Progenitor cell of endocrine pancreas (in vitro differentiated cells): ENCODE results near the gene JMJD1C. TPM values are rescaled to one million over a fixed set of nuclear protein-coding genes. Genes with fewer than 3 reads are reported as not detected.
"Not testable (repeated sequence)": the region's sequence is repeated elsewhere in the genome, so short reads cannot be mapped to it uniquely, and the experiment has no call there.

Experiments
- DNase-seq: peaks from one replicate; pipeline ENCODE4 v3.0.0; 2021; ENCODE audit warnings: low spot score; ENCODE audit not compliant: unreplicated experiment
- H3K27ac Mint-ChIP-seq: 2 replicates; pipeline ENCODE4 v1.8.0; 2021; ENCODE audit warnings: mild to moderate bottlenecking, moderate library complexity, mixed read lengths
- H3K27me3 Mint-ChIP-seq: 2 replicates; pipeline ENCODE4 v1.8.0; 2021; ENCODE audit warnings: mixed read lengths
- H3K36me3 Mint-ChIP-seq: 2 replicates; pipeline ENCODE4 v1.8.0; 2022; ENCODE audit warnings: mixed read lengths; ENCODE audit not compliant: insufficient read depth
- H3K4me1 Mint-ChIP-seq: 2 replicates; pipeline ENCODE4 v1.8.0; 2021; ENCODE audit warnings: low read depth, mixed read lengths
- H3K4me3 Mint-ChIP-seq: 2 replicates; pipeline ENCODE4 v1.8.0; 2021; ENCODE audit warnings: low read depth, mild to moderate bottlenecking, moderate library complexity, mixed read lengths
- H3K9me3 Mint-ChIP-seq: 2 replicates; pipeline ENCODE4 v1.8.0; 2021; ENCODE audit warnings: low read depth, mixed read lengths
- total RNA-seq: library from RNA; stranded (reverse); gene quantifications from 2 replicates; pipeline ENCODE4 v1.2.1, GENCODE V29; 2021
- TF ChIP-seq, protein P1 (sequence below): fragments of 200-600 bp; sonication (generic); IDR thresholded peaks from one replicate; pipeline ENCODE4 v1.5.0; 2021; ENCODE audit warnings: antibody characterized with exemption, mild to moderate bottlenecking; ENCODE audit not compliant: unreplicated experiment

The JMJD1C gene
- total RNA-seq, 1 donor from 2014 or later, result 117 TPM

GRCh38 chr10:63297941-63298340, 167.8 kb downstream of the JMJD1C start:
- Mint-ChIP-seq H3K4me1 (peaks cover 7% of the 10 kb centered on the region), H3K36me3 (no peaks in the 10 kb centered on the region)

GRCh38 chr10:63294781-63295180, 171.0 kb downstream of the JMJD1C start:
- Mint-ChIP-seq H3K9me3 (no peaks in the 10 kb centered on the region), H3K27me3 (no peaks in the 10 kb centered on the region)

More at GRCh38 chr10:63297941-63298340, 167.8 kb downstream of the JMJD1C start:
- no peaks in the 10 kb centered on the region for H3K27me3 Mint-ChIP-seq
- TF ChIP-seq, protein P1, sequence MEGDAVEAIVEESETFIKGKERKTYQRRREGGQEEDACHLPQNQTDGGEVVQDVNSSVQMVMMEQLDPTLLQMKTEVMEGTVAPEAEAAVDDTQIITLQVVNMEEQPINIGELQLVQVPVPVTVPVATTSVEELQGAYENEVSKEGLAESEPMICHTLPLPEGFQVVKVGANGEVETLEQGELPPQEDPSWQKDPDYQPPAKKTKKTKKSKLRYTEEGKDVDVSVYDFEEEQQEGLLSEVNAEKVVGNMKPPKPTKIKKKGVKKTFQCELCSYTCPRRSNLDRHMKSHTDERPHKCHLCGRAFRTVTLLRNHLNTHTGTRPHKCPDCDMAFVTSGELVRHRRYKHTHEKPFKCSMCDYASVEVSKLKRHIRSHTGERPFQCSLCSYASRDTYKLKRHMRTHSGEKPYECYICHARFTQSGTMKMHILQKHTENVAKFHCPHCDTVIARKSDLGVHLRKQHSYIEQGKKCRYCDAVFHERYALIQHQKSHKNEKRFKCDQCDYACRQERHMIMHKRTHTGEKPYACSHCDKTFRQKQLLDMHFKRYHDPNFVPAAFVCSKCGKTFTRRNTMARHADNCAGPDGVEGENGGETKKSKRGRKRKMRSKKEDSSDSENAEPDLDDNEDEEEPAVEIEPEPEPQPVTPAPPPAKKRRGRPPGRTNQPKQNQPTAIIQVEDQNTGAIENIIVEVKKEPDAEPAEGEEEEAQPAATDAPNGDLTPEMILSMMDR, result no peak
- no peak overlapping the region for H3K27ac Mint-ChIP-seq
- no peak overlapping the region for H3K4me3 Mint-ChIP-seq
- no peak for DNase-seq
- H3K9me3 Mint-ChIP-seq, result no peaks in the 10 kb centered on the region

DNA sequence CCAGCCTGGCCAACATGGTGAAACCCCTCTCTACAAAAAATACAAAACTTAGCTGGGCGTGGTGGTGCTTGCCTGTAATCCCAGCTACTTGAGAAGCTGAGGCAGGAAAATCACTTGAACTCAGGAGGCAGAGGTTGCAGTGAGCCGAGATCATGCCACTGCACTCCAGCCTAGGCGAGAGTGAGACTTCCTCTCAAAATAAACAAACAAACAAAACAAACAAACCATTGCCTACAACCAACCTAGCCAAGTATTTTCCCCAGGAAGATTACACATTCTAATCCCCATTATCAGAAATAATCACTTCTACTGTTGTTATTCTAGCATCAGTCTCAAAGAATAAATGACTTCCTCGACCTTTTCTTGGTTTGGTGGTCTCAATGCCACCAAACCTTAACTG, 172.9 kb downstream of the JMJD1C start:
- H3K4me1 Mint-ChIP-seq, H3K4me3 Mint-ChIP-seq, H3K27ac Mint-ChIP-seq: not testable (repeated sequence)

More at GRCh38 chr10:63294781-63295180, 171.0 kb downstream of the JMJD1C start:
- DNase-seq, result no peak
- no peaks in the 10 kb centered on the region for H3K36me3 Mint-ChIP-seq
- no peak overlapping the region for H3K27ac Mint-ChIP-seq
- H3K4me1 Mint-ChIP-seq, result peaks cover 5% of the 10 kb centered on the region
- TF ChIP-seq, protein P1, result no peak
- H3K4me3 Mint-ChIP-seq, result no peak overlapping the region

GRCh38 chr10:63288170-63288569, 177.6 kb downstream of the JMJD1C start:
- no peak for DNase-seq
- Mint-ChIP-seq H3K9me3 (no peaks in the 10 kb centered on the region), H3K4me3 (no peak overlapping the region), H3K27me3 (no peaks in the 10 kb centered on the region), H3K4me1 (peaks cover 15% of the 10 kb centered on the region), H3K36me3 (no peaks in the 10 kb centered on the region), H3K27ac (no peak overlapping the region)
- TF ChIP-seq, protein P1, result no peak

More for the DNA sequence above, 172.9 kb downstream of the JMJD1C start:
- H3K36me3 Mint-ChIP-seq, DNase-seq, H3K27me3 Mint-ChIP-seq, H3K9me3 Mint-ChIP-seq: not testable (repeated sequence)

DNA sequence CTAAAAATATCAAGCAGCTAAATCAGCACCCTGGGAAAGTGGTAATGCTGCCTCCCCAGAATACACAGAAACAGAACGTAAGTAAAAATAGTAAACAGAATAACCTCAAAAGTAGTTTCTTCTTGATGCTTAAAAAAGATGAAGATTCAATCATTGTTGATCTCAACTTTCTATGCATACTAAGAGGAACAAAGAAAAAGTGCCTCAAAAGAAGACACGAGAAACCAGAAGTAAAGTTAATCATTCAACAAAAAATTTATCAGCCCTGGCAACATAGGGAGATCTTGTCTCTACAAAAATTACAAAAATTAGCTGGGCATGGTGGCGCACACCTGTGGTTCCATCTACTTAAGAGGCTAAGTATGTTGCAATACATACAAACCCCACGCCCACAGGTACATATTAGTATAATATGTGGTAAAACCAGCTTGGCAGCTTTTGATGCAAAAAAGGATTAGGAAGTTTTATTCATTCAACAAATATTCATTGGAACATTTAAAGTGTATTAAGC, 179.0 kb downstream of the JMJD1C start:
- TF ChIP-seq, protein P1, result no peak
- Mint-ChIP-seq H3K9me3 (no peaks in the 10 kb centered on the region), H3K36me3 (no peaks in the 10 kb centered on the region), H3K4me3 (no peak overlapping the region), H3K4me1 (peaks cover 11% of the 10 kb centered on the region), H3K27me3 (no peaks in the 10 kb centered on the region), H3K27ac (no peak overlapping the region)
- DNase-seq, result no peak

- H3K4me3 Mint-ChIP-seq, result no peak overlapping the region
- H3K27me3 Mint-ChIP-seq, result no peaks in the 10 kb centered on the region
- peaks cover 11% of the 10 kb centered on the region for H3K4me1 Mint-ChIP-seq
- H3K9me3 Mint-ChIP-seq, result no peaks in the 10 kb centered on the region
- TF ChIP-seq, protein P1, result no peak
- no peak for DNase-seq
- H3K36me3 Mint-ChIP-seq, result no peaks in the 10 kb centered on the region
- peak overlapping the region; percentile 24 for H3K27ac Mint-ChIP-seq
These were observed 179.4 kb downstream of the JMJD1C start for GRCh38 chr10:63286340-63286739.

GRCh38 chr10:63283901-63284300, 181.9 kb downstream of the JMJD1C start:
- peaks cover 11% of the 10 kb centered on the region for H3K4me1 Mint-ChIP-seq

More at GRCh38 chr10:63283901-63284300, 181.9 kb downstream of the JMJD1C start:
- H3K27me3 Mint-ChIP-seq, H3K4me3 Mint-ChIP-seq, H3K36me3 Mint-ChIP-seq, H3K9me3 Mint-ChIP-seq, DNase-seq, H3K27ac Mint-ChIP-seq: not testable (repeated sequence)
